HG03432 (cell line): Measurements from ENCODE around the gene GASK1B.

Source experiments
- ATAC-seq: cut with Tn5 transposase; IDR thresholded peaks from one replicate; pipeline ENCODE4 v1.9.1; 2021; ENCODE audit warnings: mild to moderate bottlenecking, moderate library complexity; ENCODE audit not compliant: unreplicated experiment

GASK1B gene

DNA sequence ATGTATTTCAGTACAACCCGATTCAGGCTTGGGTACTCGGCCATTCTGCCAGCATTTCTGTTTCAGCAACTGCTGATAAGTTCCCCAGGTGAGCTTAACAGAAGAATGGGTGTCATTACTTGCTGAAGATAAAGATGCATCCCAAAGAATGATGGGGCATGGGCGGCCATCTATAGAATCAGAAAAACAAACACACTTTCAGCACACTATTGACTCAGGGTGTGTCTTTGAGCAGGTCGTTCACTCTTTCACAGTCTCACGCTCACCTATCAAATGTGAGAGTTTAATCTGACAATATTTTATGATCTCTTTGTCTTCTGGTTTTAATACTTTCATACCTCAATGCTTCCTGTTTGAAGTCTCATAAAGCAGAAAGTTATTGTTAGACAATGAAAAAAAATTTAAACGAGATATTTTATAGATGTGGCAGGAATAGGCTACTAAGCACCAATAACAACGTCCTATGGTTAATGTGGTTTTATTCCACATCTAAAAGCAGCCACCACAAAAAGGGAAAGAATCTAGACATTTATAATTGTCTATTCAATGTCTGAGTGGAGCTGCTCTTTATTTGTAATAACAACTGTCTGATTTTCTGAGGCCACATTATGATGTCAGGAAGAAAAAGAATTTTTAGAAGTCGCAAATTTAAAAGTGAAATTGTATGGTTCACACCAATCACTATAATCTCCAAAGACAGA, 17.0 kb downstream of the GASK1B start:
- no peak for ATAC-seq

GRCh38 chr4:158147151-158147550, 25.7 kb downstream of the GASK1B start:
- ATAC-seq, result no peak

GRCh38 chr4:158146736-158147135, 26.1 kb downstream of the GASK1B start:
- ATAC-seq, result no peak

DNA sequence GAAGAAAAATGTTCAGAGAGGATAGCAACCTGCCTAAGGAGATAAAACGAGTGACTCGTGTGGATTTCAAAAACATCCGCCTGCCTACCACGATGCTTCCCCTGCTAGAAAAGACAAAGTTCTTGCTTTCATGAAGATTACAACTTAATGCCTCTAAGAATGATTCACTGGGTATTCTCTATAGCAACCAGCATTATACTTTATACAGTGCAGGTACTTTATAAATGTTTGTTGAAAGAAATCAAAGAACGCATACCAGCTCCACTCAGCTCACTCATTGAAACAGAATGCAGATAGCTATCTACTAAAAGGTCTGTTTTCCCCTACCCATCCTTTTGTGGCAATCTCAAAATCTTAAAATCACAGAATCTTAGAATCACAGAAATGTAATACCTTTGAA, 33.7 kb downstream of the GASK1B start:
- no peak for ATAC-seq

- ATAC-seq, result no peak
Measured at GRCh38 chr4:158134222-158134621, 38.6 kb downstream of the GASK1B start.

GRCh38 chr4:158133551-158133950, 39.3 kb downstream of the GASK1B start:
- ATAC-seq, result no peak

- no peak for ATAC-seq
Measured at GRCh38 chr4:158131027-158131426, 41.8 kb downstream of the GASK1B start.

- no peak for ATAC-seq
Measured at GRCh38 chr4:158130204-158130603, 42.6 kb downstream of the GASK1B start.

DNA sequence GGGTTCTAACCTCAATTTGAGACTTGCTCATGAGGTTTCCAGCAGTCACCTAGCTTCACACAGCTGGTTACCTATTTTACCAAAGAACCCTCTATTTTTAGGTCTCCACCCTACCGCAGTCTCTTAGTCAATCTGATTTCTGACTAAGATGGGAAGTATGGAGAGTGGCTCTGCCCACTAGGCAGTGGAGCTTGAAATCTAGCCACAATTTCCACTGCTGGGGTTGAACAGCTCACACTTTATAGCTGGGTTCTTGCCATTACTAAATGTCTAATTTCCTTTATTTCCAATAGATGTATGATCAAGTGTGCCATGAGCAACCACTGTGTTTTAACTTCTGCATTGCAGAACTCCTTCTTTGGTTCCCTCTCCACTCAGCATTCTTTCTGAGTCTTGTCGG, 43.1 kb downstream of the GASK1B start:
- ATAC-seq, result peak; percentile 95

DNA sequence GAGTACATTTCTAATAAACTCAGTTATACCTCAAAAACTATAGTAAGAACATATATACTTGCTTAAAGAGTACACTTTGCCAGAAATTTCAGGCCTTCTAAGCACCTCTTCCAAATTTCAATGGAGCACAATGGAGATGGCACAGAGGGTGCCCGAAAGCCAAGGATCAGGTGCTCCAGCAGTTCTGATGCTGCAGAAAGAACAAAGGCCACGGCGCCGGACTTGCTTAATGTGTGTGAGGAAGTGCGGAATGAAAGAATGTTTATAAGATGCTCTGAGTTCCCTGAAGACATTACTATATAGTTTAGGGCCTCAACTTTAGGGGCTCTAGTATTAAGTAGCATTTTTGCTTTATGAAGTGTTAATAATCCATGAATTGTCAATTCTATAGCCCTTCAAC, 44.3 kb downstream of the GASK1B start:
- ATAC-seq, result no peak

GRCh38 chr4:158125310-158125709, 47.5 kb downstream of the GASK1B start:
- no peak for ATAC-seq
